Gastrocnemius medialis (tissue), 4 donors: ENCODE results near the gene SMIM13.

Experiments used
- CTCF ChIP-seq, 5 experiments: fragments of 450-650 bp in 3 of 5; fragments of 200-600 bp in 2 of 5; sonication (generic) in 2 of 5; IDR thresholded peaks in 4 of 5; conservative IDR thresholded peaks in 1 of 5; 1 replicate in 4 of 5; 2 replicates in 1 of 5; pipeline ENCODE4 v1.5.1; 2016 to 2019; ENCODE audit warnings: antibody characterized with exemption in 5 of 5, mild to moderate bottlenecking in 3 of 5, moderate library complexity in 3 of 5
- POLR2A ChIP-seq, 2 donors: fragments of 450-650 bp; IDR thresholded peaks; one replicate each; pipeline ENCODE4 v1.6.1; 2017; ENCODE audit warnings: antibody characterized with exemption in 2 of 2, mild to moderate bottlenecking in 2 of 2, moderate library complexity in 2 of 2

- no peak for TF ChIP-seq POLR2A (IDR thresholded peaks at IDR 0.05)
- TF ChIP-seq CTCF (IDR thresholded peaks at IDR 0.05 in 4 of 5, conservative IDR thresholded peaks at IDR 0.05 in 1 of 5) = no peak
Observed at GRCh38 chr6:11055127-11055627, 38.5 kb upstream of the SMIM13 start.
